Omental fat pad (tissue), 4 donors: ENCODE measurements around the gene TEAD3. TPM values are rescaled to one million over a fixed set of nuclear protein-coding genes. Genes with fewer than 3 reads are reported as not detected.
"Not testable (repeated sequence)": the region's sequence is repeated elsewhere in the genome, so short reads cannot be mapped to it uniquely, and the experiment has no call there.

ENCODE experiments used
- ATAC-seq: fragments of 150-250 bp; one replicate; pipeline ENCODE4 v1.9.1; 2016; ENCODE audit warnings: mild to moderate bottlenecking, moderate library complexity; ENCODE audit not compliant: low FRiP score
- DNase-seq: peaks from one replicate; pipeline ENCODE4 v3.0.0-alpha.2; 2019; ENCODE audit warnings: low spot score
- total RNA-seq, 4 donors: library from RNA; depleted of rRNA; stranded (reverse); fragments of >200 nt; gene quantifications; one replicate each; pipeline ENCODE4 v1.1.0, GENCODE V29; 2016
- TF ChIP-seq, protein P1 (sequence below), 3 donors: fragments of 450-650 bp; IDR thresholded peaks; one replicate each; pipeline ENCODE4 v1.5.1; 2016 to 2017; ENCODE audit warnings: antibody characterized with exemption in 3 of 3, mild to moderate bottlenecking in 3 of 3, moderate library complexity in 2 of 3

TEAD3 gene
- 10 to 100 TPM in 3 of 4 donors, 1 to 10 TPM in 1; 8.2 to 16.0 (median 14.2) TPM for total RNA-seq

DNA sequence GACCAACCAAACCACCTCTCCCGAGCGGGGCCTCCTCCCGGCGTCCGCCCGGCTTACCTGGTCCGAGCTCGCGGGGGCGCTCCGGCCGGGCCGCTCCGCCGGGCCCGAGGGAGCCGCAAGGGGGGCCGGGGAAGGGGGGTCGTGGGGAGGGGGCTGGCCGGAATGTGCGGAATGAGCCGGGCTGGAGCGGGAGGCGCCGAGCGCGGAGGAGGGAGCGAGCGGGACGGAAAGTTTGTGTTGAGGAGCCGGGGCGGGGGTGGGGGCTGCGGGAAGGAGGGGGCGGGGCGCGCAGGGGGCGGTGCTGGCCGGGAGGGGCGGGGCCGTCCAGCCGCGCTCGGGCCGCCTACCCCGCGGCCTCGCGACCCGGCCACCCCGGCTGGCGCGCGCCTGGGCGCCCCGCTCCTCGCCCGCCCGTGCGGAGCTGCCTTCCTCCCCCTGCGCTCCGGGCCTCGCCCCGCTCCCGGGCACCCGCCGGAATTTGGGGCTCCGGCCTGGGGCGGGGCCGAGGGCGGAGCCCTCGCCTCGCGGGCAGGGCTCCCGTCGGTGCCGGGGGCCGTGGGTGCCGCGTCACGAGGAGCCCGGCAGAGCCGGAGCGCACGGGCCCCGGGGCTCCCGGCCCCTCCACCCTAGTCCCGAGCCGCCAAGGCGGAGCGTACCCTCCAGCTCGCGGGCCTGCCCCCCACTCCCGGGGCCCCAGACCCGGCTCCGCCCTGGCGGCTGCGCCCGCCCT, at the start of gene TEAD3:
Gene TEAD3, minus strand, starts transcription at position 239 of the 730 bp plus-strand sequence.
- TF ChIP-seq, protein P1, sequence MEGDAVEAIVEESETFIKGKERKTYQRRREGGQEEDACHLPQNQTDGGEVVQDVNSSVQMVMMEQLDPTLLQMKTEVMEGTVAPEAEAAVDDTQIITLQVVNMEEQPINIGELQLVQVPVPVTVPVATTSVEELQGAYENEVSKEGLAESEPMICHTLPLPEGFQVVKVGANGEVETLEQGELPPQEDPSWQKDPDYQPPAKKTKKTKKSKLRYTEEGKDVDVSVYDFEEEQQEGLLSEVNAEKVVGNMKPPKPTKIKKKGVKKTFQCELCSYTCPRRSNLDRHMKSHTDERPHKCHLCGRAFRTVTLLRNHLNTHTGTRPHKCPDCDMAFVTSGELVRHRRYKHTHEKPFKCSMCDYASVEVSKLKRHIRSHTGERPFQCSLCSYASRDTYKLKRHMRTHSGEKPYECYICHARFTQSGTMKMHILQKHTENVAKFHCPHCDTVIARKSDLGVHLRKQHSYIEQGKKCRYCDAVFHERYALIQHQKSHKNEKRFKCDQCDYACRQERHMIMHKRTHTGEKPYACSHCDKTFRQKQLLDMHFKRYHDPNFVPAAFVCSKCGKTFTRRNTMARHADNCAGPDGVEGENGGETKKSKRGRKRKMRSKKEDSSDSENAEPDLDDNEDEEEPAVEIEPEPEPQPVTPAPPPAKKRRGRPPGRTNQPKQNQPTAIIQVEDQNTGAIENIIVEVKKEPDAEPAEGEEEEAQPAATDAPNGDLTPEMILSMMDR (IDR thresholded peaks at IDR 0.05), result no peak
- ATAC-seq, result peak; percentile 63
- DNase-seq, result no peak

DNA sequence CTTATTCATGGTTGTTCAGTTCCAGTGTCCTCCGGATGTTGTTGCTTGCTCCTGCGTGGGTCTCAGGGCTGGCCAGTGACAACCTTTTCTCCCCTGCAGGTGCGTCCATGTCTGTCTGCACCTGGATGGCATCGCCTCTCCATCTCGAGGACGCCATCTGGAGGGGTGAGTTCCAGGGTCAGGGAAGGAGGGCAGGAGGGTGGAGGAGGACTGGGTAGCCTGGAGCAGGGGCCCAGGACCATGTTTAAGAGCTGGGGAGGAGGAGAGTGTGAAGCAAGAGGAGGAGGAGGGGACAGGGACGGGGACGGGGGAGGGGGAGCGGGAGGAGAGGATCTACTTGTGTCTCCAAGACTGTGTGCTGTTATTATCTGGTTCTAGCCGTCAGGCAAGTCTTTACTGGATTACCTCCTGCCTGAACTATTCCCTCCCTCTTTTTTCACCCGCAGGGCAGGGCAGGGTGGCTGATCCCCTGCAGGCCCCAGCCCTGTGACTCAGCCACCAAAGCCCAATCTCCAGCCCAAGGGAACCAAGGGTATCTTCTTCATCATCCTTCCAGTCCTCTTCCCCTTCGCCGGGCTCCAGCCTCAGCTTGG, 48.0 kb upstream of the TEAD3 start:
- DNase-seq (no peak), ATAC-seq (no peak)
- TF ChIP-seq, protein P1 (IDR thresholded peaks at IDR 0.05), result no peak

DNA sequence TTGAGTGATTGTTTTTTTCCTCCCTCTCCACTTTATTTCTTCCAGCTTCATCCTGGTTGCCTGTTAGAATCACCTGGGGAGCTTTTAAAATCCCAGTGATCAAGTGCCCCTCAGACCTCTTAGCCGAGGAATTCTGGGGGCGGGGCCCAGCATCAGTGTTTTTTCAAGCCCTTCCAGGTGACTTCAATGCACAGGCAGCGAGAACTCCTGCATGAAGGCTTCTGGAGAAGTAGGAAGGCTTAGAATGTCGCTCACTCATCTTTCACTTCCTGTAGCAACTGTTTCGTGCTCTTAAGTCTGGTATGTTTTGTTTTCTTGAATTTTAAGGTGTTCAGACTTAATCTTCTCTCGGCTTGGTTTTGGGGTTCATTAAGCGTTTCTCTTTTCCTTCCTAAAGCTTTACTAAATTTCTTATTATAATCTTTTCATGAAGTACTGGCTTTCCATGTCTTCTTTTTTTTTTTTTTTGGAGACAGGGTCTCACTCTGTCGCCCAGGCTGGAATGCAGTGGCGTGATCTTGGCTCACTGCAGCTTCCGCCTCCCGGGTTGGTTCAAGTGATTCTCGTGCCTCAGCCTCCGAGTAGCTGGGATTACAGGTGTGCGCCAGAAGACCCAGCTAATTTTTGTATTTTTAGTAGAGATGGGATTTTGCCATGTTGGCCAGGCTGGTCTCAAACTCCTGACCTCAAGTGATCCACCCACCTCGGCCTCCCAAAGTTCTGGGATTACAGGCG, 46.7 kb upstream of the TEAD3 start:
- ATAC-seq (no peak), DNase-seq (no peak)
- TF ChIP-seq, protein P1 (IDR thresholded peaks at IDR 0.05), result no peak

DNA sequence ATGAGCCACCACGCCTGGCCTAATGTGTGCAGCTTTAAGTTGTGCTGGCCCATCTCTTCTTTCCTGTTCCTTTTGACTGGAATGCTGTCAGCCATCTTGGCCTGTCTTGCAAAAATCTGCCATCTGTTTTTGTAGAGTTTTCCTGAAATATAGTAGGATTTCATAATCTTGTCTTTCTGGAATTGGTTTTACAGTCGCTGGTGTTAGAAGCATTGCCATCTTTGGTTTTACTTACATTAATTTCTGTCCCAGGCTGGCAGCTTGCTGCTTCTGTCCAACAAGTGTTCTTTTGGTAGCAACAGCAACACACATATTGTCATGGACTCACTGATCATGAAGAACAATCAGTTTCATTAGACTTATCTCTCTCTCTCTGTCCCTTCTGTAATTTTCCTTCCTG, 45.0 kb upstream of the TEAD3 start:
- ATAC-seq (no peak), DNase-seq (no peak)
- TF ChIP-seq, protein P1 (IDR thresholded peaks at IDR 0.05), result no peak

DNA sequence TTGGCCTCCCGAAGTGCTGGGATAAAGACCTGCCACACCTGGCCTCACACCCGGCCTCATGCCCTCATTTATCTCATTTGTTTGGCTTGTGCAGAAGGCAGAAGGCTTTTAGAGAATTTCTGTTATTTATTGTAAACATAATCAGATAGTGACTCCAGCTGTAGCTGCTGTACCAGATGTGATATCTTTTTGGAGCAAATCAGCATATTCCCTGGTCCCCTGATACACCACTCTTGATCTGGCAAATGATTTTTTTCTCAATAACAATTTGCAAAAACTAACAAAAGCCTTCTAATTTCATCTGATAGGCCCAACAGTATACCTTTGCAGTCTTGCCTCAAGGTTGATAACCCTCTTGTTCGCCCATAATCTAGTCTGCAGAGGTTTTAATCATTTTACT, 42.3 kb upstream of the TEAD3 start:
- TF ChIP-seq, protein P1 (IDR thresholded peaks at IDR 0.05), result no peak
- DNase-seq (no peak), ATAC-seq (no peak)

DNA sequence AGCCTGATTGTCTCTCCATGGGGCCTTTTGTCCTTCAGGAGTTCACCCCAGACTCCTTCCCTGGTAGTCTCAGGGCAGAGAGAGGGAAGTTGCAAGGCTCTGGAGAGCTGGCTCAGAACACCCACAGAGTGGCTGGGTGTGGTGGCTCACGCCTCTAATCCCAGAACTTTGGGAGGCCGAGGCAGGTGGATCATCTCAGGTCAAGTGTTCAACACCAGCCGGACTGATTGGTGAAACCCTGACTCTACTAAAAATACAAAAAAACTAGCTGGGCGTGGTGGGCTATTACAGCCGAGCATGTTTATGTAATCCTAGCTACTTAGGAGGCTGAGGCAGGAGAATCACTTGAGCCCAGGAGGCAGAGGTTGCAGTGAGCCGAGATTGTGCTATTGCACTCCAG, 39.0 kb upstream of the TEAD3 start:
- not testable (repeated sequence) for DNase-seq, ATAC-seq

DNA sequence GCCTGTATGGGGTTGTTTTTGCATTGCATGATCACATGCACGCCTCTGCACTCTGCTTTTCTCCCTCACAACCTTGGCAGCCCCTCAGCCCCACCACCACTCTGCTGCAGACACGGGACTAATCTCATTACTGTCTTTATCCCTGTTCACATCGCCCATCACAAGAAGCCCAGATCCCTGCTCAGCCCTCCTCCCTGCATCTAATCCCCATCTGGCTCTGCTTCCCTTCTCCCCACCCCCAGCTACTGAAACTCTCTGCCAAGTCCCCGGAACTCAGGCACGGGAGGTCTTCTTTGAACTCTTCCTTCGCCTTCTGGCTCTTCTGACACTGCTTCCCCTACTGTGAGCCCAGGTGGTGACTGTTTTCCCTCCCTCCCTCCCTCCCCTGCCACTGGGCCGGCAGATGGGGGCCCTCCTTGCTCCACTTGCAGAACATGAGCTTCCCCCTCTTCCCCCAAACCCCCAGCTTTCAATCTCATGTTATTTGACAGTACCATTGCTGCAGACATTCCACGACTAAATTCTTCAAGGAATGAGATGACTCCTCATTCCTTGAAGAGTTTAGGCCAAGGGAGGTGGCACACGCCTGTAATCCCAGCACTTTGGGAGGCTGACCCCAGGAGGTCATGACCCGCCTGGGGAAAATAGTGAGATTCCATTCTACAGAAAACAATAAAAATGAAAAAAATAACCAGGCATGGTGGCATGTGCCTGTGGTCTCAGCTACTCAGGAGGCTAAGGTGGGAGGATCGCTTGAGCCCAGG, 37.7 kb upstream of the TEAD3 start:
- ATAC-seq (no peak), DNase-seq (no peak)
- TF ChIP-seq, protein P1 (IDR thresholded peaks at IDR 0.05), result no peak
